Fibroblast of peridontal ligament (primary cell): ENCODE data around the gene ZNF212.

ENCODE experiments used
- DNase-seq: peaks from one replicate; pipeline ENCODE4 v3.0.0-alpha.2; 2010; ENCODE audit errors: extremely low read depth

The ZNF212 gene

DNA sequence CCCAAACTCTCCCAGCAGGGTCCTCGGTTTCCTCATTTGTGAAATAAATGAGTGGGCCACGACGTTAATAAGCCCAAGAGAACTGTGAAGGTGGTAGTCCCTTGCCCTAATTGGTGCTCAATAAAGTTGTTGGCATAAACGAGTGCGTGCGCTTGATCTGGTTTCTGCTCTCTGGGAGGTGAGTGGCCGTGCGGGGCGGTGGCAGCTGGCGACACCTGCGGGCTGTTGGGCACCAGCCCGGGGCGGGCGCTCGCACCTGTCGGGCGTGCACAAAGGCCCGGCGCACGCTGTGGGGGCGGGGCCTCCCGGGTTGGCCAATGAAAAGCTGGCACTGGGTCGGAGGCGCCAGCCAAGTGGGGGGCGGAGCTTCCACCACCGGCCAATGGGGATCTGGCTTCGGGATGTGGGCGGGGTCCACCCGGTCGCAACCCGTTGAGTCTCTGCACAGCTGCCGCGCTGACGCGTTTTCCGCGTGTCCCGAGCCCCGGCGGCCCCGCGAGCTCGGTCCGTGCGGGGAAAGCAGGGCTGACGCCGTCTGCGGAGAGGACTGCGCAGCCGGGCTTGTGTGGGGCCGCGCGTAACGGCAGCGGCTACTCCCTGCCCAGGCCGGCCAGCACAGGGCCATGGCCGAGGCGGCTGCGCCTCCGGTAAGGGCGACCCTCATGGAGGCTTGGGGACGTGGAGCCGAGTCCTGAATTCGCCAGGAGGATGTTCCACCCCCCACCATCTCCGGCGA, 45.6 kb downstream of the ZNF212 start:
- peak; percentile 71 for DNase-seq

- peak; percentile 8 for DNase-seq
Observed at GRCh38 chr7:149285603-149286002, 46.2 kb downstream of the ZNF212 start.

GRCh38 chr7:149286811-149287400, 47.5 kb downstream of the ZNF212 start:
- DNase-seq: no peak

DNA sequence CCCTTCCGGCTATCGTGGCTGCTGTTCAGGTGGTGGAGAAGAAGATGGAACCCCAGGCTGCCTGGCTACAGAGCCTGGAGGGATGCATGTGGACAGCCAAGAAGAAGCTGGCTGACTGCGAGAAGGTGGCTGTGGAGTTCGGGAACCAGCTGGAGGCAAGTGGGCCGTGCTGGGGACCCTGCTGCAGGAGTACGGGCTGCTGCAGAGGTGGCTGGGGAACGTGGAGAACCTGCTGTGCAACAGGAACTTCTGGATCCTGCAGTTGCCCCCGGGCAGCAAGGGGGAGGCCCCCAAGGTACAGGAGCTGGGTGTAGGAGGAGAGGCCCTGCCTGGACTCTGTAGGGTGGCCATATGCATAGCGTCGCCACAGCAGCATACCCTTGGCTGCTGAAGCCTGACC, 48.2 kb downstream of the ZNF212 start:
- DNase-seq: no peak

- no peak for DNase-seq
Observed at GRCh38 chr7:149289262-149289661, 49.8 kb downstream of the ZNF212 start.

GRCh38 chr7:149289856-149290255, 50.4 kb downstream of the ZNF212 start:
- DNase-seq: no peak

DNA sequence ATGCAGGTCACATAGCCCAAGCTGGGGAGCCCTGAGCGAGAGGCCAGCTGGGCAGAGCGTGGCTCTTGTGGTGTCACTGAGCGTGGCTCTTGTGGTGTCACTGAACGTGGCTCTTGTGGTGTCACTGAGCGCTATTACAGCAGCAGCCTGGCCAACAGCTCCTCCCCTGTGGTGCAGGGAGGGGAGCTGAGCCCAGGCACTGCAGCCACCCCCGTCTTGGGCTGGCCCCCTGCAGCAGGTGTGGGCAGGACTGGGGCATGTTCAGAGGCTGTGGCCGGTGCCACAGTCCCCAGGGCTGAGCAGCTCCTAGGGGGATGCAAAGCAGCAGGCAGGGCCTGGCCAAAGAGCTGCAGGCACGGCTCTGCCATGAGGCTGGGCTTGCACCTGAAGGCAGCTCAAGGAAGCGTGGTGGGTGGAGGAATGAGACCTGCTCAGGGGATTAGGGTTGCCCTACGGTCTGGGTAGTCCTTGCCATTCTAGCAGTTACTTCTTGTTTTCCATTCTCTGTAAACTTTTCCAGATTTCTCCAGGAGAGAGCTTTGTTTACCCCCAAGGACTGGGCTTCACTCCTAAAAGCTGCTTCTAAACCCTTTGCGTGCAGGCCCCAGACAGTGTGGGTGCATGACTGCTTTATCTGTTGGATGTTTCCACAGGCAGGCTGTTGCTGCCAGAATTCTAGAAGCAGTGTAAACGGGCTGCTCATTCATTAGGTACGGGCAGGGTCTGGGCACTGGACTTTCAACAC, 51.8 kb downstream of the ZNF212 start:
- DNase-seq: no peak

DNA sequence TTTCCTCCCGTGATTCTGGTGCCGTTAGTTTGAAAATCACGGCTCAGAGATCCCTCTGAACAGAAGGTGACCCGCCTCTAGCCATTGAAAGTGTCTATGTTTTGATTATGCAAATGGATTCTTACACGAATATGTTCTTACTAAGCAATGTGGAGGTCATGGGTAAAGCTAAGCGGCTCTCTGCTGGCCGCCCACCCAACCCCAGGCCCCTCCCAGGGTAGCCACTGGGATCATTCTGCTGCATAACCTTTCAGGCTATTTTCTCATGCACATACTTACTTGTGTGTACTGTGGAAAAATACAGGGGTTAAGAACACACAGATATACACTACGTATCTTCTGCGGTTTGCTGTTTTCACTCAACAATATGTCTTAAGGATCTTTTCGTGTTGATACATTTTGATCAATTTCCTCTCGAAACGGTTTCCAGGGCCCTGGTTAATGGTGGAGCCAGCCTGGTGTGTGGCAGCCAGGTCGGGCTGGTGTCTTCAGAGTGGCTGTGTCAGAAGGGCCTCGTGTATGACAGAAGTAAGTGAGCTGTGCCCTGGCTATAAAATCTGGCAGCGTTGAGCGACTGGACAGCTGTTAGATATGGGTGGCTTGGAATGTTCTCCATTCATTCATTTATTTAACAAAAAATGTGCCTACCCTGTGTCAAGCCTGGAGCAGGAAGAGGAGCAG, 52.5 kb downstream of the ZNF212 start:
- DNase-seq: no peak

DNA sequence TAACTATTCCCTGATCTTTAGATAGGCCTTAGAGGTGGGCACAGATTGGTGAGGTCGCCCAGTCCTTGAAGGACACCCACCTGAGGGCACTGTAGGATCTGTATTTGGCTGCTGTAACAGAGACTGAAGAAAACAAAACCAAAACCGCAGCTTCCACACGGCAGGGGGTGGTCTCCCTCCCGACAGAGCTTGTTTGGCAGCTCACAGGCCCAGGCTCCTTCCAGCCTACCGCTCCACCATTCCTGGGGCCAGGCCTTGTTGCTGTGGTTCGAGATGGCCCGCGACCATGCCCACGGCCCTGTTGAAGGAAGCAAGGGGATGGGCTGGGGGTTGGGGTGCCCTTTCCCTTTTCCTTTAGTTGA, 53.0 kb downstream of the ZNF212 start:
- no peak for DNase-seq

DNA sequence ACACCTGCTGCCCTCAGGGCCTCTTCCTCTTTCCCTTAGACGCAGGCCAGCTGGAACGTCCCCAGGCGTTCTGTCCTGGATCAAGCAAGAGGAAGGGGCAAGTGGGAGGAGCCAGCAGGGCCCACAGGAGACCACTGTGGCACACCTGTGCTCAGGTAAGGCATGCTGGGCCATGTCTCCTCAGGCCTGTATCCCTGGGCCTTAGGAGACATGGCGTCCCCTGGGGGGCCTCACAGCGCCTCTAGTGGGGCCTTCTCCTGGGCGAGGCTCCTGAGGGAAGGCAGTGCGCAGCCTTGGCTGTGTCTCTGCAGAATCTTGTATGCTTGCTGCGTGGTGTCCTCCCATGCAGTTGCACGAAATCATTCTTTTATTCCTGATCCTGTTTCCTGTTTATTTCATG, 53.9 kb downstream of the ZNF212 start:
- DNase-seq: no peak

DNA sequence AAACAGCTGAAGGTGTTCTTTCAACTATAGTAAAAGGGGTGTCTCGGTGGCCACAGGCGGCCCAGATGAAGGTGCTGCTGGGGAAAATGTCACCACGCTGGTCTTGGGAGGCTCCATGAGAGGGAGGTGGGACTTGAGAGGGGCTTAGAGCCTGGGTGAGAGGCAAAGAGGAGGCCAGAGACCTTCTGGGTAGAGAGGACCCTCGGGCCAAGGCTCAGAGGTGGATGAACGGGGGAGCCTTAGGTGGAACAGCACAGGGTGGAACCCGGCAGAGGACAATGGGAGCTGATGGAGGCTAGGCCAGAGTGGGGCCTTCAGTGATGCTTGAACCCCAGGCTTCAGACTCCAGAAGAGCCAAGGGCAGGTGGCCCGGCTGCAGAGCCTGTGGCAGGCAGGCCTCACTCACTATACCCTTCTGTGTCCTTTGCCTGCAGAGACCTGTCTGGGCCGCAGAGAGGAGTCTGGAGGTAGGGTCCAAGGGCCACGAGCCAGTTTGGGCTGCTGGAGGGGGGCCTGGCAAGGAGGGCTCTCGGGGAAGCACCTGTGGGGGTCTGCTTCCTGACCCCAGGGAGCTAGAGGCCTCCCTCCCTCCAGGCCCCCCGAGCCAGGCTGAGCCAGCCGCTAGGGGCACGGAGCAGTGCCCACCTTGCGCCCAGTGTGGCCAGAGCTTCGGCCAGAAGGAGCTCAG, 54.6 kb downstream of the ZNF212 start:
- DNase-seq: no peak

GRCh38 chr7:149294634-149295480, 55.4 kb downstream of the ZNF212 start:
- DNase-seq: no peak

- DNase-seq: no peak
Observed at GRCh38 chr7:149295481-149295850, 56.0 kb downstream of the ZNF212 start.

GRCh38 chr7:149296368-149296767, 56.9 kb downstream of the ZNF212 start:
- DNase-seq: no peak

- DNase-seq: no peak
Observed at GRCh38 chr7:149297034-149297755, 57.7 kb downstream of the ZNF212 start.

DNA sequence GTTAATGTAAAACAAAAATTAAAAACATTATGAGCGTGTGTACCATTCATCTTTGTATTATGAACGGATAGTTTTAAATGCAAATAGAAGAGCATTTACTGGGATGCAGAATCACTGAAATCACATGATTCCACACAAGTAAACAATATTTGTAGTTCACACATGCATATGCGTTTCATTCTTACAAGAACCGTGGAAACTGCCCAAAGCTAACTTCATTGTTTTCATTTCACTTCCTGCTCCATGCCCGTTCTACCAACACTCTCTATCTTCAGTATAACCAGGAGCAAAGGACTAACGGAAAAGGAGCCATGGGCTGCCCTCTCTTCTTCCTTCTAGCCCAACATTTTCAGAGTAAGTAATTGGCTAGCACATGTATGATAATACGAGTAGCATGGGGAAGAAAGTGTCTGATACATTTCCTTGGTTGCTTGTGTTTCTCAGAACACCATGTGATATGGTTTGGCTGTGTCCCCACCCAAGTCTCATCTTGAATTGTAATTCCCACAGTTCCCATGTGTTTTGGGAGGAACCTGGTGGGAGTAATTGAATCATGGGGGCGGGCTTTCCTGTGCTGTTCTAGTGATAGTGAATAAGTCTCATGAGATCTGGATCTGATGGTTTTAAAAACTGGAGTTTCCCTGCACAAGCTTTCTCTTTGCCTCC, 61.3 kb downstream of the ZNF212 start:
- peak; percentile 29 for DNase-seq

GRCh38 chr7:149302222-149302621, 62.8 kb downstream of the ZNF212 start:
- no peak for DNase-seq

DNA sequence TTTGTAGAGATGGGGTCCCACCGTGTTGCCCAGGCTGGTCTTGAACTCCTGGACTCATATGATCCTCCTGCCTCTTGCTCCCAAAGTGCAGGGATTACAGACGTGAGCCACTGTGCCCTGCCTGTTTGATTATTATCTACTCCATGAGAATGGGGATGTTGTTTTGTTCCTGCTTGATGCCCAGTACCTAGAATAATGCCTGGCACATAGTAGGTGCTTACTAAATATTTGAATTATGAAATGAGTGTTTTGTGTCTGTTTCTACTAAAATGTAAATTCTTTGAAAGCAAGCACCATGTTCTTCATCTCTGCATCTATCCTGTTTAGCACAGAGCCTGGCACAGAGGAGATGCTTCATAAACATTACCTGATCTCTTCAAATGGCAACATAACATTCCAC, 63.4 kb downstream of the ZNF212 start:
- no peak for DNase-seq

GRCh38 chr7:149304006-149304405, 64.6 kb downstream of the ZNF212 start:
- no peak for DNase-seq
